Measurements from ENCODE around the gene NDFIP2.
"Not testable (repeated sequence)": the region's sequence is repeated elsewhere in the genome, so short reads cannot be mapped to it uniquely, and the experiment has no call there.

- TF ChIP-seq POLR2A (IDR thresholded peaks at IDR 0.05; ENCODE audit: low read length); MAX (IDR thresholded peaks at IDR 0.05): not testable (repeated sequence)
- TF ChIP-seq, protein P1, sequence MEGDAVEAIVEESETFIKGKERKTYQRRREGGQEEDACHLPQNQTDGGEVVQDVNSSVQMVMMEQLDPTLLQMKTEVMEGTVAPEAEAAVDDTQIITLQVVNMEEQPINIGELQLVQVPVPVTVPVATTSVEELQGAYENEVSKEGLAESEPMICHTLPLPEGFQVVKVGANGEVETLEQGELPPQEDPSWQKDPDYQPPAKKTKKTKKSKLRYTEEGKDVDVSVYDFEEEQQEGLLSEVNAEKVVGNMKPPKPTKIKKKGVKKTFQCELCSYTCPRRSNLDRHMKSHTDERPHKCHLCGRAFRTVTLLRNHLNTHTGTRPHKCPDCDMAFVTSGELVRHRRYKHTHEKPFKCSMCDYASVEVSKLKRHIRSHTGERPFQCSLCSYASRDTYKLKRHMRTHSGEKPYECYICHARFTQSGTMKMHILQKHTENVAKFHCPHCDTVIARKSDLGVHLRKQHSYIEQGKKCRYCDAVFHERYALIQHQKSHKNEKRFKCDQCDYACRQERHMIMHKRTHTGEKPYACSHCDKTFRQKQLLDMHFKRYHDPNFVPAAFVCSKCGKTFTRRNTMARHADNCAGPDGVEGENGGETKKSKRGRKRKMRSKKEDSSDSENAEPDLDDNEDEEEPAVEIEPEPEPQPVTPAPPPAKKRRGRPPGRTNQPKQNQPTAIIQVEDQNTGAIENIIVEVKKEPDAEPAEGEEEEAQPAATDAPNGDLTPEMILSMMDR (IDR thresholded peaks at IDR 0.05) = not testable (repeated sequence)
- TF ChIP-seq, protein P2, sequence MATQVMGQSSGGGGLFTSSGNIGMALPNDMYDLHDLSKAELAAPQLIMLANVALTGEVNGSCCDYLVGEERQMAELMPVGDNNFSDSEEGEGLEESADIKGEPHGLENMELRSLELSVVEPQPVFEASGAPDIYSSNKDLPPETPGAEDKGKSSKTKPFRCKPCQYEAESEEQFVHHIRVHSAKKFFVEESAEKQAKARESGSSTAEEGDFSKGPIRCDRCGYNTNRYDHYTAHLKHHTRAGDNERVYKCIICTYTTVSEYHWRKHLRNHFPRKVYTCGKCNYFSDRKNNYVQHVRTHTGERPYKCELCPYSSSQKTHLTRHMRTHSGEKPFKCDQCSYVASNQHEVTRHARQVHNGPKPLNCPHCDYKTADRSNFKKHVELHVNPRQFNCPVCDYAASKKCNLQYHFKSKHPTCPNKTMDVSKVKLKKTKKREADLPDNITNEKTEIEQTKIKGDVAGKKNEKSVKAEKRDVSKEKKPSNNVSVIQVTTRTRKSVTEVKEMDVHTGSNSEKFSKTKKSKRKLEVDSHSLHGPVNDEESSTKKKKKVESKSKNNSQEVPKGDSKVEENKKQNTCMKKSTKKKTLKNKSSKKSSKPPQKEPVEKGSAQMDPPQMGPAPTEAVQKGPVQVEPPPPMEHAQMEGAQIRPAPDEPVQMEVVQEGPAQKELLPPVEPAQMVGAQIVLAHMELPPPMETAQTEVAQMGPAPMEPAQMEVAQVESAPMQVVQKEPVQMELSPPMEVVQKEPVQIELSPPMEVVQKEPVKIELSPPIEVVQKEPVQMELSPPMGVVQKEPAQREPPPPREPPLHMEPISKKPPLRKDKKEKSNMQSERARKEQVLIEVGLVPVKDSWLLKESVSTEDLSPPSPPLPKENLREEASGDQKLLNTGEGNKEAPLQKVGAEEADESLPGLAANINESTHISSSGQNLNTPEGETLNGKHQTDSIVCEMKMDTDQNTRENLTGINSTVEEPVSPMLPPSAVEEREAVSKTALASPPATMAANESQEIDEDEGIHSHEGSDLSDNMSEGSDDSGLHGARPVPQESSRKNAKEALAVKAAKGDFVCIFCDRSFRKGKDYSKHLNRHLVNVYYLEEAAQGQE (IDR thresholded peaks at IDR 0.05) = not testable (repeated sequence)
These were observed 92.9 kb downstream of the NDFIP2 start for GRCh38 chr13:79573892-79574291.

Data from A549 (cell line).